Measurements from ENCODE around the gene TMEM232.

- TF ChIP-seq CTCF (IDR thresholded peaks at IDR 0.05; ENCODE audit: insufficient read depth, low read length) (no peak), REST (IDR thresholded peaks at IDR 0.05; ENCODE audit: insufficient replicate concordance, low read depth) (no peak), POLR2AphosphoS5 (IDR thresholded peaks at IDR 0.05; ENCODE audit: low read depth) (no peak), SPI1 (IDR thresholded peaks at IDR 0.05; ENCODE audit: borderline replicate concordance, low read depth) (no peak), GABPA (IDR thresholded peaks at IDR 0.05; ENCODE audit: low read depth) (no peak)
Measured at GRCh38 chr5:110735556-110735955, 9.1 kb upstream of the TMEM232 start.

All from HL-60 (cell line).